Iris pigment epithelial cell (primary cell): ENCODE measurements around the gene MYO1B.

ENCODE experiments used
- DNase-seq: peaks from one replicate; pipeline ENCODE4 v3.0.0-alpha.2; 2011; ENCODE audit warnings: low read depth

The MYO1B gene

GRCh38 chr2:191322828-191323506 lies 77.8 kb downstream of the MYO1B start:
- DNase-seq: no peak

- DNase-seq: no peak
These were observed 80.6 kb downstream of the MYO1B start for GRCh38 chr2:191325651-191326365.

GRCh38 chr2:191327484-191327883 lies 82.3 kb downstream of the MYO1B start:
- no peak for DNase-seq

GRCh38 chr2:191328150-191328809 lies 83.1 kb downstream of the MYO1B start:
- no peak for DNase-seq

GRCh38 chr2:191329841-191330240 lies 84.6 kb downstream of the MYO1B start:
- DNase-seq: no peak

GRCh38 chr2:191333911-191334357 lies 88.7 kb downstream of the MYO1B start:
- DNase-seq: peak; percentile 90

GRCh38 chr2:191335875-191336464 lies 90.8 kb downstream of the MYO1B start:
- no peak for DNase-seq

- DNase-seq: no peak
These were observed 96.2 kb downstream of the MYO1B start for GRCh38 chr2:191341436-191341835.

- no peak for DNase-seq
These were observed 98.7 kb downstream of the MYO1B start for GRCh38 chr2:191343796-191344338.

- peak; percentile 55 for DNase-seq
These were observed 100.6 kb downstream of the MYO1B start for GRCh38 chr2:191345788-191346187.

GRCh38 chr2:191347154-191347553 lies 102.0 kb downstream of the MYO1B start:
- DNase-seq: no peak

- no peak for DNase-seq
These were observed 102.7 kb downstream of the MYO1B start for GRCh38 chr2:191347881-191348280.

- no peak for DNase-seq
These were observed 104.8 kb downstream of the MYO1B start for GRCh38 chr2:191349990-191350389.

- DNase-seq: peak; percentile 48
These were observed 105.6 kb downstream of the MYO1B start for GRCh38 chr2:191350826-191351225.

- no peak for DNase-seq
These were observed 106.1 kb downstream of the MYO1B start for GRCh38 chr2:191351298-191351697.

GRCh38 chr2:191351921-191352320 lies 106.7 kb downstream of the MYO1B start:
- peak; percentile 39 for DNase-seq

GRCh38 chr2:191352536-191352935 lies 107.3 kb downstream of the MYO1B start:
- DNase-seq: peak; percentile 84

- DNase-seq: no peak
These were observed 110.1 kb downstream of the MYO1B start for GRCh38 chr2:191355170-191355758.

GRCh38 chr2:191357678-191358077 lies 112.5 kb downstream of the MYO1B start:
- no peak for DNase-seq

- no peak for DNase-seq
These were observed 113.3 kb downstream of the MYO1B start for GRCh38 chr2:191358325-191359025.

GRCh38 chr2:191359133-191359532 lies 113.9 kb downstream of the MYO1B start:
- no peak for DNase-seq
